Glomerular visceral epithelial cell (primary cell): ENCODE measurements around the gene FBXO38.

Experiments used
- DNase-seq: peaks from one replicate; pipeline ENCODE4 v3.0.0-alpha.2; 2016; ENCODE audit errors: extremely low spot score

Gene FBXO38, protein sequence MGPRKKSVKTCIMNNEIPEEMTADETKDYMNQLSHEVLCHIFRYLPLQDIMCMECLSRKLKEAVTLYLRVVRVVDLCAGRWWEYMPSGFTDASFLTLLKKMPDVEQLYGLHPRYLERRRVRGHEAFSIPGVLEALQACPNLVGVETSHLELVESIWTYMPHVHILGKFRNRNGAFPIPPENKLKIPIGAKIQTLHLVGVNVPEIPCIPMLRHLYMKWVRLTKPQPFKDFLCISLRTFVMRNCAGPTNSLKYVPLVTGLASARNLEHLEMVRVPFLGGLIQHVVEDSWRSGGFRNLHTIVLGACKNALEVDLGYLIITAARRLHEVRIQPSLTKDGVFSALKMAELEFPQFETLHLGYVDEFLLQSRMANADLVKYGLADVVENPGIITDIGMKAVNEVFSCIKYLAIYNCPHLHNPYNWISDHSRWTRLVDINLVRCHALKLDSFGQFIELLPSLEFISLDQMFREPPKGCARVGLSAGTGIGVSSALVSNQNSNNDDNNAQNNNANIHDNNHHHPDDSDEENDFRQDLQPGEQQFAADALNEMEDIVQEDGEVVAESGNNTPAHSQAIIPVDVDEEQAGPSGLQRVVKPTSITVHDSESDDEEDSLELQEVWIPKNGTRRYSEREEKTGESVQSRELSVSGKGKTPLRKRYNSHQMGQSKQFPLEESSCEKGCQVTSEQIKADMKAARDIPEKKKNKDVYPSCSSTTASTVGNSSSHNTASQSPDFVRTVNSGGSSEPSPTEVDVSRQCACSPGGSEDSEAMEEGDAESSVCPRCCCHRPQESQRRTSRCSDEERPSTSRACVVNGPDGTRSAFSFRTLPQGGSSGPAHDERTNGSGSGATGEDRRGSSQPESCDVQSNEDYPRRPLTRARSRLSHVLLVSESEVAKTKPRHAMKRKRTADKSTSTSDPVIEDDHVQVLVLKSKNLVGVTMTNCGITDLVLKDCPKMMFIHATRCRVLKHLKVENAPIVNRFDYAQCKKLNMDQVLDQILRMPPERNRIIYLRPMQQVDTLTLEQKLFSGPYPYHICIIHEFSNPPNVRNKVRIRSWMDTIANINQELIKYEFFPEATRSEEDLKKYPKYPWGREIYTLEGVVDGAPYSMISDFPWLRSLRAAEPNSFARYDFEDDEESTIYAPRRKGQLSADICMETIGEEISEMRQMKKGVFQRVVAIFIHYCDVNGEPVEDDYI

DNA sequence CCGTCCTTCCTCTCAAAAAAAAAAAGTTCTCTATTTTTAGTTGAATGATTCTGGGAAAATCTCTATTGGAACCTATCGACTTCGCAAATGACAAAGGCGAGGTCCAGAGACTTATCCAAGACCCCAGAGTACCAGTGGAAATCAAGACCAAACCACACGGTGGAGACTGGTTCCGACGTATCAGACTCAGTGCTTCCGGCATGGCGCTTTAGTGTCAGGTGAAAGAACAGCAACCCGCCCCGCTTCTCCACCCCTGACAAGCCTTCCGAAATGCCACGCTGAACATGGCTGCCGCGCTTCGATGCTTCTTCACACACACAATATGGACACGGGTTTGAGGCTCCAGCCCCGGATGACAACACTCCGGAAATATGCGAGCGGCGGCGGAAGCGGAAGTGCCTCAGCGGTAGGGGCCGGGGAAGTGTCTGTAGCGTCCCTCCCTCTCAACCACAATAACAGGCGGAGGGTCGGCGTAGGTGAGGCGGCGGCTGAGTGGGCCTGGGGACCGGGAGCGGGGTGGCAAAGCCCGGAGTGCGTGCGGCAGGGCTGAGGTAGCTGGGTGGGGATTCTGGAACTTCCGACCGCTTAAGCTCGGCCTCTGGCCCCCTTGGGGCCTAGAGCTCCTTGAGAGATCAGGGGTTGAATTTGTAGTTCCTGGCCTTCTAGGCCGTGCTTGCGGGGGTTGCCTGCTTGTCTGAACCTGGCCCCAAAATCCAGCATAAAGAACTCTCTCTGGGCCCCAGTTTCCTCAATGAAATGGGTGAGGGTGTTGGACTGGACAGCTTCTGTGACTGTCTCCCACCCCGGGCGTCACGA is at the start of gene FBXO38:
Gene FBXO38 (plus strand): TSS at position 395 of the 816 bp plus-strand sequence. CDS start 10,819 bp downstream, outside the sequence.
- DNase-seq, result peak; percentile 98

DNA sequence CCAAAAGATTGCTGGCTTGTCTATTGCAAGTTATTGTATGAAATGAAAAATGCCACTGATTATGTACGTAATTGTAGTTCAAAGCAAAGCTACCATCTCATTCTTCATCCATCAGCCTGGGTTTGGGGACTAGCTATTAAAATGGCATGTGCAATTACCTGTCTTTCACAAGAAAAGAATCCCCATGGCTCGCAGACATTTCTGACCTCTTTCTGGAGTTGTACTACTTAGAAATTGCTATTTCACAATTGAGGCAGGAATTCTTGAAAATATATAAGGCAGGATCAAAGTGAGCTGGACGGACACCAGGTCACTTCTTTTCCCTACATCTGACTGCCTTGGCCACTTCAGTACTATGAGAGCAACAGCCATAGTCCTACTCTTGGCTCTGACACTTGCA is 48.5 kb upstream of the FBXO38 start, which contains the start of gene SPINK9:
Gene SPINK9 (plus strand): TSS at position 301 of the 400 bp plus-strand sequence. CDS start 55 bp downstream, at position 356.
- DNase-seq, result no peak

DNA sequence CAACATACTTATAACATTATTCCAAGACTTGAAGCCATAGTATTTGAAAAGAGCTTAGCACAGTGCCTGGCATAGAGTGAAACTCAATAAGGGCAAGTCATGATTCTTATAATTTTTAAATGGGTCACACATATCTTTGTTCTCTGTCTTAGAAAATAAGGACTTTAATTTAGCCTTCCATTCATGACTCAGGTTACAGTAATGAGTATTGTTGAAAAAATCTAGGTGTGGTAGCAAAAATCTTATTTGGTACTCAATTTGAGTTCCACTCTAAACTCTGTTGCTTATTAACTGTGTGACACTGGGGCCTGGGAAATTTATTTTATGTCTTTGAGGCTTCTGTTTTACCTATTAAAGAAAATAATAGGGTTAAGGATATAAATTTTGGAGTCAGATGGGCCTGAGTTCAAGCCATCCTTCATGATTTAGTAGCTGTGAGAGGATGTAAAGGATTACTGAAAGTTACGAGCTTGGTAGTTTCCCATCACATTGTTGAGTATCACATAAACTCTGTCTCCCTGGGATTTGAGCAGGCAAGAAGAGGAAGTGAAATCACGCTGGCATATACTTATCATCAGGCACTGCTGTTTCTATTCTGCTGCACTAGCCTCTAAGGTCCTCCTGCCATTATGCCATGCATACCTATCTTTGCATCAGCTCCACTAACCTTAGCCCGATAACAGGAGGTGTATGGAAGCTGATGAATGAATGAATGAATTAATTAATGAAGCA is 46.9 kb upstream of the FBXO38 start:
- DNase-seq, result no peak

DNA sequence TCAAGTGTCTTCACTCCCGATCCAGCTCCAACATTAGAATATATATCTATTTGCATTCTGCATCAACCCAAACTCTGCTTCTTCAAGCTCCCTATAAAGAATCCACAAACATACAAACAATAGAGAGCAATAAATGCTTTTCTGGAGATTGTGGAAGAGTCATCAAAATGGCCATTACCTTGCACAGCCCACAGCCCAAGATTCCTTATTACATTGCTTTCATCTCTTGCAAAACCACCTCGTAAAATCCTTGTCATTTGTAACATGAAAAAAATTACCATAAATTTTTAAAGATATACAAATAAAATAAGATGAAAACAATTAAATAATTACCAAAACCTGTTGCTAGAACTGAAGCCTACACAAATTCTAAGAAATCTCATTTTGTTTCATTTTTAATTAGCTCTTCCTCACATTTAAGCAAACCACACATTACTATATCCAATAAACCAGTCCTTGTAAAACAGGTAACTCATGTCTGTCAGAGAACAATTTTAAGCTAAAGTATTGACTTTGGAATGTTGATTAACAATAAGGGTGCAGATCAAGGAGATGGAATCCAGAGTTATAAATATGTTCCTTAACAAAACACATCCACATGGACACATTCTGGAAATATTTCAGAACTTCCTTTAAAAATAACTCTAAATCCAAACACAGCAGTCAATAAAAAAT is 41.2 kb upstream of the FBXO38 start:
- no peak for DNase-seq

DNA sequence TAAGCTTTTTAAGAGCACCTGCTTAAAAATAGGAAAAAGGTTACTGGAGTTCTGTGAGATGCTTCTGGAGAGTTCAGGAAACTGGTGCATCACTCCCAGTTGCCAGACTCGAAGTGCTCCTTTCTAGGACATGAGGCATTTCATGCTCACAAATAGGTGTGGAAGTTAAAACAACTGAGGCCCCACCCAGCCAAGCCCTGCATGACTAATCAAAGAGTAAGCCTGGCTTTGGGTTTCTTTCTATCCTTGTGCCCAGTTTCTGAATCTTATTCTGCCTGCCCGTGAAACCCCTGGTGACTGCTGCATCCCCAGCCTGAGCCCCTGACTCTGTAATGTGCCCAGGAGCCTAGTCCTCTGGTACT is 40.7 kb upstream of the FBXO38 start:
- no peak for DNase-seq

DNA sequence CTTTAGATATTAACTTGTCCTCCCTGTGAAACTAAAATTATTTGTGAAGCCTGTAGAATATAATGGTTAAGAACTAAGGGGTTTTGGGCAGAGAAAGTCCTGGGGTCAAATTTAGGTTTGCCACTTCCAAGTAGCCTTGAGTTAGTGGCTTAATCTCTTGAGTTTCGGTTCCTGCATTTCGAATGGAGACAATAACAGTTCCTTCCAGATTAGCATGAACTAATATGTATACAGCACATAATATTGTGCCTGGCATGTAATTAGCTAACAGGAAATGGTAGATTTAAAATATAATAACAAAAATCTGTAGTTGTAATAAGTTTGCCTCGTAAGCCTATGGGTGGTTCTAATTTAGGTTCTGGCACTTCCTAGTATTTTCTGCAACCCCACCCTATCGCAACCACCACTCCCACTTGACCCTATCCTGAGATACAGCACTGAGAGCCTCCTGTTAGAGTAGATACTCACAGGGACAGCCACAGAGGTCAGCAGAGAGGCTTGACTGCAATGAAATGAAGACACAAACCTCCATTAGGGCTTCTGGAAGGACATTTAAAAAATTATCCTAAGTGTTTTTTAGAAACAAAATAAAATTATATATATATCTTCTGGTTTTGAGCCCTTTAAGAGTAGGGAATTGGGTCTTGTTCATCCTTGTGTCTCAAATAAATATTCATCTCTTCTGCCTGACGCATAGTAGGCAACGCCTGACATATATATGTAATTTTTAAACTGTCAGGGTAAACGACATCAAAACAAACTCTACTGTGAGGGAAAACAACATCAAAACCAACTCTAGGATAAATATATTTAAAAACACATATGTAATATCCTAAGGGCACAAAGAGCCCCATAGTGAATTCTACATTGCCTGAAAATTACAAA is 39.9 kb upstream of the FBXO38 start:
- no peak for DNase-seq

DNA sequence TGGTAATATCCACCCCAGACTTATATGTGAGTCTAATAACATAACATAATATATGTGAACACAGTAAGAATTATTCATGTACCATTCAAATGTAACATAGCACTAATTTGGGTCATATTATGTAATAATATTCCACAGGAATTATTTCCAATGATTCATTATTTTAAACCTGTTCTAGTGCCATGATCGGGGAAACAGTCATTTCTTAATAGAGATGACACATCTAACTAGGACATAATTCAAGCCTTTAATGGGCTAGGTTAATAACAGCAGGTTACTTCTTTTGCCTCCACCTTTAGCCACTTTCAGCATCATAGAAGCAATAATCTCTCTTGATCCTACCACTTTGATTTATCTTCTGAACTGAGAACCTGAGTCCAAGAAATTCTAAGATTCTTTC is 36.1 kb upstream of the FBXO38 start:
- DNase-seq, result no peak

DNA sequence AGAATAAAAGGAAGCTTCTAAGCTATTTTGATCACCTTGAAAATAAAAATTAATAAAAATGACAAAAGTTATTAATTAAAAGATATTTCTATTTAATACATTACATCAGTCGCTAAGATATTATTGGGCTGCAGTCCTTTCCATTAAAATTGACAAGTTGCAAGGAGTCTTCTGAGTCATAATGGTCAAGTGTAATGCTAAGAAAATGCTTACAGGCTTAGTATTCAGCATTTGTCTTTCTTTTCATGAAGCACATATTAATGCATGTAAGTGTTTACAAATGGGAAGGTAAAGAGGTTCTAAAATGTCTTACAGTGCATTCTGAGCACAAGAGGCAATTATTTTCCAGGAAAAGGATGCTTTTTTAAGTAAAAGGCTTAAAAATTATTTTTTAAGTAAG is 31.1 kb upstream of the FBXO38 start:
- no peak for DNase-seq

DNA sequence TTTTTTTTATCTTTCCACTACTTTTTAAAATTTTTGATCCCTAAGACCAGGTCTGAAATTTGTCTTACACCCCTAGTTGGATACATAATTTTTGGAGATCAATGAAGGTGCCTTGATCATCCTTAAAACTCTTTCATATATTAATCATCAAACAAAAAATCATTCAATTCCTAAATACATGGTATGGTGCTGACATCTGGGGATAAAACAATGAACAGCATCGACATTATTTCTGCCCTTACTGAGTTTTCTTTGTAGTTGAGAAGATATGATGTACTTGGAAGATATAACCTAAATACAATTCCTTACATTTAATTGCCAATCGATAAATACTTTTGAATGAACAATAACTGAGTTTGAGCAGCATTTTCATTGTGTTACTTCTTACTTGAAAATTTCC is 30.1 kb upstream of the FBXO38 start:
- DNase-seq, result no peak

DNA sequence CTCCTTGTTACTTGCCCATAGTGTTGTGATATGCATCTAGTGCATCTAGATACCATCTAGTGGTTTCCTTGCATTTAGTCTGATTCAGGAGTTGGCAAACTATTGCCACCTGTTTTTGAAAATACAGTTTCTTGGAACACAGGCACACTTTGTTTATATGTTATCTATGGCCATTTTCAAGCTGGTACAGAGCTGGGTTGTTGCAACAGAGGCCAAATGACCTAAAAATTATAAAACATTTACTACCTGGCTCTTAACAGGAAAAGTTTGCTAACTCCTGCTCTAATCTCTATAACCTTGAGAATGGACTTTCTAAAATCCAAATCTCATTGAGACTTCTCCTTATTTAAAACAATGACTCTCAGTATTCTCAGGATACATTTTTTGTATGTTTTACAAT is 19.4 kb upstream of the FBXO38 start:
- DNase-seq, result no peak

DNA sequence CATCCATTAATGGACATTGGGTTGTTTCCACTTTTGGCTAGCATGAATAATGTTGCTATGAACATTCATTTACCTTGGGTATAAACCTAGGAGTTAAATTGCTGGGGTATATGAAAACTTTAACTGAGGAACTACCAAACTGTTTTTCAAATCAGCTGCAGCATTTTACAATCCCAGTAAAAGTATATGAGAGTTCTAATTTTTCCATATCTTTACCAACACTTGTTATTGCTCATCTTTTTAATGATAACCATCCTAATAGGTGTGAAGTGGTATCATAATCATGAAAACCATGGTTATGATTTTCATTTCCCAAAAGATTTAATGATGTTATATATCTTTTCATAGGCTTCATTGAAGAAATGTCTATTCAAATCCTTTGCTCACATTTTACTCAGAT is 15.5 kb upstream of the FBXO38 start:
- DNase-seq, result no peak

DNA sequence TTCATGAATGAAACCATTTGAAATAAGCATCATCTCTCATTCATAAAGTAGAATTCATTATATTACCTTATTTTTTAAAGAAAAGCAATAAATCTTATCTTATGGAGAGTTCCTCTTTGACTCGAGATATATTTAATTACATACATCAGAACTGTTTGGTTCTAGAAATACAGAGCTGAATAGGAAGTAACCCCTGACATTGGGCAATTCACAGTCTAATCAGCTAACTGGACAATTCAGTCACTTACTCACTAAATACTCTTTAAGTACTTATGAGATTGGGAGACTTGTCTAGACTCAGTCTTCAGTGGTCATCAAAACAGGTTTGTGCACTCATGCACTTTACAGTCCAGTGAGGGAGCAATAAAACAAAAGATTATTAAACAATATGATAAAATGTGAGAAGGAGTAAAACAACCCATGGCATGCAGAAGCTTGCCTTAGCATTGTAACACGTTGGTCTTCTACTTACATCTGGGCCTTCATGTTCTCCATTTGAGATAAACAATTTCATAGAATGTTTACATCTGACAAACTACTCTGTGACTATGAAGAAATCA is 11.5 kb upstream of the FBXO38 start:
- DNase-seq, result no peak

DNA sequence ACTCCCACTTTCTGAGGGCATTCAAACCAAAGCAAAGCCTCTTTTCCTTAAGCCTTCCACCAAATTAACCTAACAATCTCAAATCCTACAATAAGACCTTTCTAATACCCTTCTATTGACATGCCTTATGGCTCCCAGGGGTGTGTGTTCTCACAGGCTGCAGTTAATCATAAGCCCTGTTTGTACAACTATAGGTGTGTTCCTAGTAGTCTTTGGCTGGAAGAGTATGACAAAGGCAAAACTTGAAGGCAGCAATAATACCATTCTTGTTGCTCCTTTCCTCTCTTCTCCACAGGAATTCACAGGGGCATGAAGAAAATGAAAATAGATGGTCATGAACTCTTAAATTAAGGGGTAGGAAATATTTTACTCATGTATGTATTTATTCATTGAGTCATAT is 10.9 kb upstream of the FBXO38 start:
- no peak for DNase-seq

DNA sequence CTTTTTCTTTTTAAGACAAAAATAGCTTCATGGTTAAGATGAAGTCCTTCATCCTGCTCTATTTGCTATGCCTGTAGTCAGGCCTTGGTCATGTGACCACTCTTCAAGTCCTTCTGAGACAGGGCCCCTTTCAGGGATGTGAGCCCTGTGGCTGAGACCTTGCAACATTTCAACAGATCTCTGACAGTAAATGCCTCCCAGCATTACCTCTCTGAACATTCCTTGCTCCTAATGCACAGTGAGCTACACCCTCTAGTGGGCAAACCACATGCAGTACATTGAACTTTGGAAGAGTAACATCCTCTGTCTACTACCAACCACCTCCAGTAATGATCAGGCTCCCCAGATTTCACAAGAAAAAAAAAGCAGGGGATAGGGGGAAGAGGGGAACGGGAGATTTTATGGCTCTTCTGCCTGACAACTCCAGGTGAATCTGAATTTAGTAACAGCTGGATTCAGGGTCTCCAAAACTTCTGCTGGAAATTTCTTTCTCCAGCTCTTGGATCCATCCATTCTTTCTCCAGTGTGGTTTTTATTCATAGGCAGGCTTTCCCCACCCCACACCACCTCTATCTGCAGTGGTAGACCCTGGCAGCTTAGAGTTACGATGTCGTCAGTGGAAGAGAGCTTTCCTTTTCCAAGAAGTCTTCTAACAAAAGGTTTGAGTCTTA is 8.9 kb upstream of the FBXO38 start:
- peak; percentile 50 for DNase-seq

DNA sequence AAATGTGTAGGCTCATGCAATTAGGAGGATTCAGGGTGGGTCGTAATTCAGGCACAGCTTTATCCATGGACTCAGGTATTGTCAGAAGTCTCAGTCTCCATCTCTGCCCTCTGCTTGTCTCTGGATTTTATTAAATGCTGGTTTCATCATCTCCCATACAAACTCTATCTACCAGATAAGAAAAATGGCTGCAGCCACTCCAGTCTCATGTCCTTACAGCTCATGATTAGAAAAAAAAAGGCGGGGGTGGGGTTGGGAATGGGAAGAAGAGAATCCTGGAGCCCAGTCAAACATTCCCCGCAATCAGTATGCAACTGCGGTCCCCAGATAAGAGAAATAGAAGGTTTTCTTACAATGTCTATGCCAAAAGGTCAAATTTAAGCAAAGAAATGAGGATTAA is 7.6 kb upstream of the FBXO38 start:
- no peak for DNase-seq

DNA sequence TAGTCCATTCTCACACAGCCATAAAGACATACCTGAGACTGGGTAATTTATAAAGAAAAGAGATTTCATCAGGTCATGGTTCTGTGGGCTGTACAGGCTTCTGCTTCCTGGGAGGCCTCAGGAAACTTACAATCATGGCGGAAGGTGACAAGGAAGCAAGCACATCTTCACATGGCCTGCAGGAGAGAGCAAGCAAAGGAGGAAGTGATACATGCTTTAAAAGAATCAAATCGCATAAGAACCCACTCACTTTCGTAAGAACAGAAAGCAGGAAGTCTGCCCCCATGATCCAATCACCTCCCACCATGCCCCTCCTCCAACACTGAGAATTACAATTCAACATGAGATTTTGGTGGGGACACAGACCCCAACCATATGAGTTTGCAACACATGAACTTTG is 5.1 kb upstream of the FBXO38 start:
- no peak for DNase-seq

DNA sequence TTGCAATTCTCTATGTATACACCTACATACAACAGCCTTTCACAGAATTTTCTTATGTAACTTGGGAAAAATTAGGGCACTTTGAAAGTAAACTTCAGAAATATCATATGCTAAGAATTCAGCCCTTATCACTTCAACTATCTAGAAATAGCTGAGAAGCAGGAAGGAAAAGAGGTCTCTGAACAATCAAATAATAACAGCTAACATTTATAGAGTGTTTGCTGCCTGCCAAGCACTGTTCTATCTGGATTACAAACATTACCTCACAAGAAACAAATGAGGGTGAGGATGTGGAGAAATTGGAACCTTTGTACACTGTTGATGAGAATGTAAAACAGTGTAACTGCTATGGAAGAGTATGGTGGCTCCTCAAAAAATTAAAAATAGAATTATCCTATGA is 4.4 kb upstream of the FBXO38 start:
- DNase-seq, result no peak

DNA sequence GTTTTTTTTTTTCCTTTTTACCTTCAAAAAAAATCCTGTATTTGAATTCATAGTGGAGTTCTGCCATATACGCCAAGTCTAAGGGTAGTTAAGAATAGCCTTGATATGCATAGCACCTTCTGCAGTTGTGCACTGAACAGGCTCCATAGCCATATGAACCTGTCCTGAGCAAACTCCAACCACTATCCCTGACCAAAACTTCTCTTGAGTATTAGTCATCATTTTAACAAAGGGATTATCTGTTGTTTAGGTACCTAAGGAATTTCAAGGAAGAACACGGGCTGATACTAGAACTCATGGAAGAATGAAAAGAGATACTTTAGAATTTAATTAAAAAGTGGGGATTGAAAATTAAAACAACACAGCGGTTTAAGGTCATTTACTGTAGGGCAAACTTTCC is 1.9 kb upstream of the FBXO38 start:
- no peak for DNase-seq
